ENCODE measurements around the gene INAFM1.

DNA sequence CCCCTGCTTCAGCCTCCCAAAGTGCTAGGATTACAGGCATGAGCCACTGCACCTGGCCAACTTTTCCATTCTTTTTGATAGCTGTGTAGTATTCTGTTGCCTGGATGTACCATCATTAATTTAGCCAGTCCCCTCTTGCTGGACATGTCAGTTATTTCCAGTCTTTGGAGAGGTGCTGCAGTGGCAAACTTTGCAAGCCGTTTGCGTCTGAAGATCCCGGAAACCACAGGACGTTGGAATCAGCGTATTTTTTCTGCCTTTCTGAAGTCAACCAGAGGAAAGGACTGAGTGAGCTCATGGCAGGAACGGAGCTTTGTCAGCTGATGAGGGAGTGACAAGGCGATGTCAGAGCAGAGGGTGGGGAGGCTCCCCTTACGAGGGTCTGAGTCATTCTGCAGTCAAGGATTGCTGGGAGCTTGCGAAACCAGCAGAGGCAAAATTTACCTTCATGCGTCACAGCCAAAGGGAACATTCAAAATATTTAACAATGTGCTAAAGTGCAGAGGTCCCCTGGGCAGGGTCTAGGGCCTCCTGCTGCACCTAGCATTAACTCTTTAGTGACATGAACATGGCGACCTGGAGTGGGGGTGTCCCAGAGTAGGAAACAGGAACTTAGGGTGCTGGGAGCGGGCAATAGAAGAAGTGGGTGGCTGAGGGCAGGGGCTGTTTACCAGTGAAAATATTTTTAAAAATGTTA, 40.6 kb downstream of the INAFM1 start:
- TF ChIP-seq CTCF (IDR thresholded peaks at IDR 0.05 in 8 of 11, conservative IDR thresholded peaks at IDR 0.05 in 3 of 11) (no peak), POLR2A (IDR thresholded peaks at IDR 0.05) (no peak)

Measured in spleen (tissue), 7 donors.